Activated naive CD8-positive, alpha-beta T cell treated with anti-CD3 and anti-CD28 coated beads for 36 hours (primary cell): Measurements from ENCODE around the gene SYTL5. TPM values are rescaled to one million over a fixed set of nuclear protein-coding genes. Genes with fewer than 3 reads are reported as not detected.

Experiments used
- DNase-seq: peaks from one replicate; pipeline ENCODE4 v3.0.0; 2021
- H3K27ac Mint-ChIP-seq: one replicate; pipeline ENCODE4 v1.8.0; 2022; ENCODE audit warnings: mild to moderate bottlenecking, moderate library complexity, mixed read lengths
- H3K27me3 Mint-ChIP-seq: one replicate; pipeline ENCODE4 v1.8.0; 2022; ENCODE audit warnings: mild to moderate bottlenecking, mixed read lengths
- H3K36me3 Mint-ChIP-seq: one replicate; pipeline ENCODE4 v1.8.0; 2021; ENCODE audit warnings: mild to moderate bottlenecking, mixed read lengths
- H3K4me1 Mint-ChIP-seq: one replicate; pipeline ENCODE4 v1.8.0; 2021; ENCODE audit warnings: mixed read lengths
- H3K4me3 Mint-ChIP-seq: one replicate; pipeline ENCODE4 v1.8.0; 2022; ENCODE audit warnings: mild to moderate bottlenecking, moderate library complexity, mixed read lengths
- H3K9me3 Mint-ChIP-seq: one replicate; pipeline ENCODE4 v1.8.0; 2022; ENCODE audit warnings: mixed read lengths
- total RNA-seq, 2 experiments: library from RNA; stranded (reverse); gene quantifications; one replicate each; pipeline ENCODE4 v1.2.3, GENCODE V29; 2021

SYTL5 gene
- total RNA-seq, 2 experiments from 2014 or later: not detected

DNA sequence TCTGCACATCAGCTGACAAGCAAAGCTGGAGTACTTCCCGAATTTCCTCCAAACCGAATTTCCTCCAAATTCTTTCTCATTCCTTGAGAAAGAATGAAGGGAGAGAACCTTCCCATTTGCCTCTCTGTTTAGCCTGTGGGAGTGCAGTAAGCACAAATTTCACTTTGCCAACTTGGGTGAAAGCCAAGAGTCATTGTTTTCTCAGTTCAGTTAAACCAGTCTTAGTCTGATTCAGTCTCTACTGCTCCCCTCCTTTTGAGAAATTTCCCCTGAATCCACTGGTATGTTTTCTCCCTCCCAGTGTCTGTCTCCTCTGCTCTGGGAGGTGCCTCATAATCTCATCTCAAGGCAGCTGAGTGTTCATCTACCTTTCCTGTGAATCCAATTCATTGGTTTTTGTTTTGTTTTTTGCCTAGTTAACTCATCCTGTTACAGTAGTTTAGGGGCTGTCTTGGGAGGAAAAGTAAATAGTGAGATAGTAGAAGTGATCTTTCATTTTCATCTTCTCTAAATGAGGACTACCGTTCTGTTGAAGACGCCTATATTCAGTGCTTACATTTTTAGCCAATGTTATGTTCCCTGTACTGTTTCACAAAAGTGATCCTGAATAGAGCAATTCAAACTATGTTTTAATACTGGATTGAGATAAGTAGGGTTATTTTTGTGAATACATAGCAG is 49.0 kb downstream of the SYTL5 start:
- Mint-ChIP-seq H3K27ac (no peak overlapping the region), H3K36me3 (no peaks in the 10 kb centered on the region), H3K4me1 (no peaks in the 10 kb centered on the region), H3K4me3 (no peak overlapping the region), H3K9me3 (no peaks in the 10 kb centered on the region), H3K27me3 (no peaks in the 10 kb centered on the region)
- DNase-seq: no peak

DNA sequence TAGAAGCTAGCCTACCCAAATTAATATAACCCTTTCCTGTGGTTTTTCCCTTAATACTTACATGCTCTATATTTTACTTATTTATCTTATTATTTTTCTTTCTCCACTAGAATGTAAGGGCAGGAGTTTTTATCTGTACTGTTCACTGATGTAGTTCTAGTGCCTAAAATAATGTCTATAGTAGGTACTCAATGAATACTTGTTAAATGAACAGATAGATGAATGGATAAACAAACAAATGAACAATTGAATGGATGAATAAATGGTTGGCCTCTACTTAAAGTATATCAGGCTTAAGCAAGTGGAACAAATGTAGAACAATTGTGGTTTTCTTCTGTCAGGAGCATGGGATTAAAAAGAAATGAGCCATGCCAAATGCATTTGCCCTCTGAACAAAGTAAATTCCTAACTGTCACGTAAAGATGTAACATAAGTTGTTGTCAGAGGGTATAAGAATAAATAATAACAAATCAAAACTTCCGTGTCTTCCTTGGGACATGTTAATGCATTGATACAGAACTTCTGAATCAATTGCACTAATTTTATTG is 54.1 kb downstream of the SYTL5 start:
- DNase-seq: no peak
- Mint-ChIP-seq H3K27ac (no peak overlapping the region), H3K36me3 (no peaks in the 10 kb centered on the region), H3K9me3 (no peaks in the 10 kb centered on the region), H3K27me3 (peaks cover 5% of the 10 kb centered on the region), H3K4me3 (no peak overlapping the region), H3K4me1 (no peaks in the 10 kb centered on the region)

DNA sequence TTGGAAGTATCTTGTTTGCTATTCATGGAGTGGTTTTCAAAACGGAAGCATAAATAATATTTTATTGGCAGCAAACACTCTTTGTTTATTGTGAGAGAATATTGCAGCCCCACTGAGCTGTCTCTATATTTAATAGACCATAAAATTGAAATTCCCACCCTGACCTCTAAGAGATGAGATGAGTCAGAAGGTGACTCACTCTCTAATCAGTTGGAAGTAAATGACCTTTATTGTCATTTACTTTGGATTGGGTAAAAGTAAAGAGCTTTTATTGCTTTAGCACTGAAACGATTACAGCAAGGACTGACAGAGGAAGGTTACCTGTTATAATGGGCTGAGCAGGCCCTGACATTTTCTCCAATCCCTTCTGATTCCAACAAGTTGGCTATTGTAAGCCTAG is 55.0 kb downstream of the SYTL5 start:
- H3K4me1 Mint-ChIP-seq: no peaks in the 10 kb centered on the region
- no peak overlapping the region for H3K27ac Mint-ChIP-seq
- H3K9me3 Mint-ChIP-seq: no peaks in the 10 kb centered on the region
- H3K4me3 Mint-ChIP-seq: no peak overlapping the region
- H3K27me3 Mint-ChIP-seq: peaks cover 5% of the 10 kb centered on the region
- DNase-seq: no peak
- H3K36me3 Mint-ChIP-seq: no peaks in the 10 kb centered on the region

DNA sequence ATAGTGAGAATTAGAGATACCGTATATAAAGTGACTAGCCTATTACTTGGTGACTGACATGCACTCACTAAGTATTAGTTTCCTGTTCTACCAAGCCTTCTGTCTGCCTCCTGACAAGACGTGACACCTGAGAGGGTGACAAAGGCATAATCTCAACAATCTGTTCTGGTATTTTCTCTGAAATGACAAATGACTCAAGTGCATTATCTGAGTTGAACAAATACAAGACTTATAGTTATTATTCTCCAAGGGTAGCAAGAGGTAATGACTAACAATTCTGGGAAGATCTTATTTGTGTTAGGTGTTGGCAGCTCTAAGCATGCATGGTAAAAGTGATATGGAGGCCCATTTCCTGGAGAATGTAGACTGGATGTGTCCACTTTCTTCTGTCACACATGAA is 60.6 kb downstream of the SYTL5 start:
- DNase-seq: no peak

DNA sequence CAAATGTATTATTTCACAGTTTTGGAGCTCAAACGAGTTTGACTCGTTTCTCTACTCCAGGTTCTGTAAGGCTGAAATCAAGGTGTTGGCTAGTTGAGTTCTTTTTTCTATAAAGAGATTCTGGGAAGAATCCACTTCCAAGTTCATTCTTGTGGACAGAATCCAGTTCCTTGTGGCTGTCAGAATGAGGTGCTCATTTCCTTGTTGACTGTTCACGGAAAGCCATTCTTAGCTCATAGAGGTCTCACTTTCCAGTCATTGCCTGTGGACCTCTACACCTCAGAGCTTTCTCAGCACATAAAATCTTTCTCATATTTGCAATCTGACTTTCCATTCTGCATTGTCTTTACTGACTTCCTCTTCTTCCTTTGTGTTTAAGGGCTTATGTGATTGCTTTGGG is 62.9 kb downstream of the SYTL5 start:
- H3K36me3 Mint-ChIP-seq: no peaks in the 10 kb centered on the region
- H3K9me3 Mint-ChIP-seq: no peaks in the 10 kb centered on the region
- peaks cover 6% of the 10 kb centered on the region for H3K27me3 Mint-ChIP-seq
- H3K4me3 Mint-ChIP-seq: no peak overlapping the region
- H3K27ac Mint-ChIP-seq: no peak overlapping the region
- H3K4me1 Mint-ChIP-seq: no peaks in the 10 kb centered on the region
- no peak for DNase-seq

More for the DNA sequence above, 60.6 kb downstream of the SYTL5 start:
- no peaks in the 10 kb centered on the region for H3K36me3 Mint-ChIP-seq
- no peaks in the 10 kb centered on the region for H3K9me3 Mint-ChIP-seq
- no peaks in the 10 kb centered on the region for H3K4me1 Mint-ChIP-seq
- H3K4me3 Mint-ChIP-seq: no peak overlapping the region
- H3K27me3 Mint-ChIP-seq: peaks cover 10% of the 10 kb centered on the region
- H3K27ac Mint-ChIP-seq: no peak overlapping the region

DNA sequence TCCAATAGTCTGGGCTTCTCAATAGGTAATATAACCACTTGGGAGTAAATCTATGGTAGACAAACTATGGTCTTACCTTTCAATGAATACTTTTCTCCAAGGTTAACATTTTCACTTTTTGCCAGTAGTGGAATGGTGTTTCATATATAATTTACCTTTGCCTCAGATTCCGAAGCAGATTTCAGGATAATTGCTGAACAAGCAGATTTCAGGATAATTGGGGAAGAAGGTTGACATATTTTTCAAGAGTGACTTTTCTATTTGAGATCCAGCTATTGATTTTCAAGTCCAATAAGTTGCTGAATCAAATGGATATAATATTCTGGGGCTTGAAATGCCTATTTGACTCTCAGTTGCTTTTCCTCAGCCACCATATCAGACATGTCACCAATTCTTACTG is 63.6 kb downstream of the SYTL5 start:
- H3K36me3 Mint-ChIP-seq: no peaks in the 10 kb centered on the region
- H3K9me3 Mint-ChIP-seq: no peaks in the 10 kb centered on the region
- no peak overlapping the region for H3K27ac Mint-ChIP-seq
- H3K4me3 Mint-ChIP-seq: no peak overlapping the region
- no peak for DNase-seq
- H3K27me3 Mint-ChIP-seq: peaks cover 6% of the 10 kb centered on the region
- no peaks in the 10 kb centered on the region for H3K4me1 Mint-ChIP-seq

DNA sequence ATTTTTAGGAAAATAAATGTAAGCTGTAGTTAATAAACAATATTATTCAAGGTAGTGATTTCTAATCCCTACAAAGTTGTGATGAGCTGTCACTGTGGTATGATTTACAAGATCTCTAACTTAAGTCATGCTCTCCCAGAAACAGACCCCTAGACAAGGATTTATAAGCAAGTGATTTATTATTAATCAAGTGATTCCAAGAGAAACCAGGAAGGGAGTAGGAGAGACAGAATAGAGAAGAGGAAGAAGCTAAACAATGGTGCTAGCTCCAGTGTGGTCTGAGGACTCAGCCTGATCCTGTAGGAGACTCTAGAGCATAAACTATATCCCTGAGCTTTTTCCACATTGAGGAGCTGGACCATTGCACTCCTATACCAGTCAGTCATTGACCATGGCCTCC is 73.1 kb downstream of the SYTL5 start:
- no peak overlapping the region for H3K4me3 Mint-ChIP-seq
- DNase-seq: no peak
- H3K9me3 Mint-ChIP-seq: no peaks in the 10 kb centered on the region
- no peaks in the 10 kb centered on the region for H3K4me1 Mint-ChIP-seq
- no peaks in the 10 kb centered on the region for H3K36me3 Mint-ChIP-seq
- no peak overlapping the region for H3K27ac Mint-ChIP-seq
- H3K27me3 Mint-ChIP-seq: peaks cover 7% of the 10 kb centered on the region

DNA sequence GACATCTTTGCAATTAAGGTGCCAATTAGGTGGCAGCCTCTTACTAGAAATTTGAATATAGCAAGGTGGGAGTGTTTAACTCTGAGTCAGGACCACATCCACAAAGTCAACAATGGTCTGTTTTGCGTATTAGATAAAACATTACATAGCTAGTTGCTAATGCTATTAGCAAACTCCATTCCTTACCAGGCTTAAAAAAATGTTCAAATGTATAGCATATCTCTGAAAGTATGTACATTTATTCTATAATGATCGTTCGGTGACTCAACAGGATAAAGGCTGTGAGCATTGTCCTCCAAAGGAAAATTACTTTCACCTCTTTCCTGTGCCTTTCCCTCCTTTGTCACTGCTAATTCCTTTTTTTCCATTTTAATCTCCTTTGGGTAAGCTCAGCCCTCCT is 74.5 kb downstream of the SYTL5 start:
- DNase-seq: no peak
- Mint-ChIP-seq H3K4me1 (no peaks in the 10 kb centered on the region), H3K36me3 (no peaks in the 10 kb centered on the region), H3K4me3 (no peak overlapping the region), H3K27ac (no peak overlapping the region), H3K9me3 (no peaks in the 10 kb centered on the region), H3K27me3 (peaks cover 7% of the 10 kb centered on the region)

DNA sequence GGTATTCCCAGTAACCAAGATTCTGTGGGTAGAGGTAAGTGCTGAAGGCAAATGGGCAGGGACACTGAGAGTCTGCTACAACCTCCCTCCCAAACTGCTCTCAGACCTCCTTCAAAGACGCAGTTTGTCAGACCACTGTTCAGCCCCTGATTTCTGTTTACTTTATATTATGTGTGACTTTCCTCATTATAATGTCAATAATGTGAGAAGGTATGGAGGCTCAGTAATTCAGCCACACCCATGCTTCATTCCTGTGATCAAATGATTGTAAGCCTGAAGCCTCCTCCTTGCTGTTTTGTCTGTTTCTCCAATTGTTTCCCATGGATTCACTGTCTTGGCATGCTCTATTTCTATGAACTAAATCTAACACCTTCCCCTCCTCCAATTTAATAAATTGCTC is 75.6 kb downstream of the SYTL5 start:
- H3K9me3 Mint-ChIP-seq: no peaks in the 10 kb centered on the region

DNA sequence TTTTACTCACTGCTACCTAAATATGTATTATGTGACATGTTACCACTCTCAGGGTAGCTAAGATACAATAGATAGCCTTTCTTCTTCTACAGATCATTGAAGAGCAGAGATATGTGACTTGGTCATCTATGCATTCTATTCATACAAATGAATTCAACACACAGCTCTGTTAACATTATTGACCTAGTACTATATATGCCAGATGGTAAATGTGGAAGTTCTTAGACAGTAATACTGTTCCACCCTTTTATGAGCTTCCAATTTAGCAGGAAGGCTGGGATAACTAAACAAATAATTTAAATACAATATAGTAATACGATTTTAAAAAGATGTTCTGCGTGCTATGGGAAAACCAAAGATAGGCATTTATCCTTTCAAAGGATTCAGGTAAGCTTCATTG is 76.0 kb downstream of the SYTL5 start:
- peaks cover 7% of the 10 kb centered on the region for H3K27me3 Mint-ChIP-seq
- no peak for DNase-seq
- H3K4me3 Mint-ChIP-seq: no peak overlapping the region
- H3K9me3 Mint-ChIP-seq: no peaks in the 10 kb centered on the region
- H3K4me1 Mint-ChIP-seq: no peaks in the 10 kb centered on the region
- no peaks in the 10 kb centered on the region for H3K36me3 Mint-ChIP-seq
- H3K27ac Mint-ChIP-seq: no peak overlapping the region

More for the DNA sequence above, 75.6 kb downstream of the SYTL5 start:
- H3K27ac Mint-ChIP-seq: no peak overlapping the region
- H3K4me3 Mint-ChIP-seq: no peak overlapping the region
- H3K36me3 Mint-ChIP-seq: no peaks in the 10 kb centered on the region
- no peaks in the 10 kb centered on the region for H3K4me1 Mint-ChIP-seq
- H3K27me3 Mint-ChIP-seq: peaks cover 7% of the 10 kb centered on the region
- DNase-seq: no peak

DNA sequence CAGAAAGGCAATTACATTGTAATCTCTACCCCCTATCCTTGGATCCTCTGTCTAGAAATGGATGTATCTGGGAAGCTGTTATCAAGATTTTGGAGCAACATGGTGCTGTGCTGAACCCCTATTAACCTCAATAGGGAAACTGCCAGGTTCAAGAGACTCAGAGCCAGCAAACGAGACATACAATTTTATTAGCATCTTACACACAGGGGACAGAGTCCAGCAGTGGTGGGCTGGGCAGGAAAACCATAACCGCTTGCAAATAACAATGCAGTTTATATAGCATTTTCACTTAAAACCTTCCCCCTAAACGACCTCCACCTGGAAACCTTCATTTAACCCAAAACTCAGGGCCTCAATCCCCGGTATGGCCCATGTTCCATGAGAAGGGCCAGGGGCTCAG is 79.5 kb downstream of the SYTL5 start:
- no peak for DNase-seq
- no peaks in the 10 kb centered on the region for H3K36me3 Mint-ChIP-seq
- peaks cover 14% of the 10 kb centered on the region for H3K27me3 Mint-ChIP-seq

DNA sequence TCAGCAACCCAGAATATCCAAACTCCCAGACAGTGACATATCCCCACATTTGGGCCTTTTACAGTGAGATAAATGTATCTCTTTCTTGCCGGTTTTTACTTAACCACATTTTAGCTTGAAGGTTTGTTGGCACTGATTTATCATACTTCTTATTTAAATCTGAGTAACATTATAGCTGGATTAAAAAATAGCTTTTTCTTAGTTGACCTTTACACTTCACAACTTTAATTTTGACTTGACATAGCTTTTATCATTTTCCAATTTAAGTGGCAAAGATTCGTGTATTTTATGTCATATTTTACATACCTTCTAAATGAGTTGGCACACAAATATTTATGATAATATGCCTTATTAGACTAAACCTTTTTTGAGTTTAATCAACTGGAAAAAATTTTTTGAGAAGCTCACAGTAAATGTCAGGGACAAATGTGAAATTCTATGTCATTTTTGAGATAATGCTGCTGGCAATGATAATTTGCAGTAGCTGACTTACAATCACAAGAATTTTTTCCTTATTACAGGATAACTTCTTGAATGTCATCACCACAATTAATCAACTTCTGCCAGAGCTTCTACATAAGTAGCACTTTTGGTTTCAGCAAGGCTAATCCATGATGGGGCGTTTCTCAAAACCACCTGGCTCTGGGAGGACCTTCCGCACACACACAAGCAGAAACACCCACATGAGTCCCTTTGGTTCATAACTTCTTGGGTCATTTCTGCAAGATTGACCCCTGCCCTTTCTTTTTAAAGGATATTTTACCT is 80.3 kb downstream of the SYTL5 start:
- Mint-ChIP-seq H3K36me3 (no peaks in the 10 kb centered on the region), H3K9me3 (no peaks in the 10 kb centered on the region), H3K4me3 (no peak overlapping the region), H3K4me1 (no peaks in the 10 kb centered on the region), H3K27me3 (peaks cover 16% of the 10 kb centered on the region), H3K27ac (no peak overlapping the region)
- no peak for DNase-seq

More for the DNA sequence above, 79.5 kb downstream of the SYTL5 start:
- no peaks in the 10 kb centered on the region for H3K9me3 Mint-ChIP-seq
- H3K27ac Mint-ChIP-seq: no peak overlapping the region
- H3K4me1 Mint-ChIP-seq: no peaks in the 10 kb centered on the region
- H3K4me3 Mint-ChIP-seq: no peak overlapping the region

DNA sequence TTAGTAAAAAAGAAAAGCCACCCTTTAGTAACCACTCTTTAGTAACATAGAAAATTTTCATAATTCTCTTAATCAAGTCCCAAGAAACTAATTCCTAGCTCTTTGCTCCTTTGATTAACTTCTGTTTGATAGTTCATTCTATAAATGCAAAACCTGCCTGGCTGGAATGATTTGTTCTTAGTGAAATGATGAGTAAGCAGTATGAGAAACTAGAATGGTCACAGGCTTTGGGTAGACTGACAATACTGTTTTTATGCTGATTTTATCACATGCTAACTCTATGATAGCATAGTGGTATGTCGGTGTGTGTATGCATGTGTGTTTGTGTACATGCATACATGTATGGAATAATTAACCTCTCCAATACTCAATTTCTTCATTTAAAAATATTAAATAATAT is 81.2 kb downstream of the SYTL5 start:
- Mint-ChIP-seq H3K27me3 (peaks cover 11% of the 10 kb centered on the region), H3K36me3 (no peaks in the 10 kb centered on the region), H3K4me1 (no peaks in the 10 kb centered on the region), H3K9me3 (no peaks in the 10 kb centered on the region), H3K4me3 (no peak overlapping the region), H3K27ac (no peak overlapping the region)
- DNase-seq: no peak

DNA sequence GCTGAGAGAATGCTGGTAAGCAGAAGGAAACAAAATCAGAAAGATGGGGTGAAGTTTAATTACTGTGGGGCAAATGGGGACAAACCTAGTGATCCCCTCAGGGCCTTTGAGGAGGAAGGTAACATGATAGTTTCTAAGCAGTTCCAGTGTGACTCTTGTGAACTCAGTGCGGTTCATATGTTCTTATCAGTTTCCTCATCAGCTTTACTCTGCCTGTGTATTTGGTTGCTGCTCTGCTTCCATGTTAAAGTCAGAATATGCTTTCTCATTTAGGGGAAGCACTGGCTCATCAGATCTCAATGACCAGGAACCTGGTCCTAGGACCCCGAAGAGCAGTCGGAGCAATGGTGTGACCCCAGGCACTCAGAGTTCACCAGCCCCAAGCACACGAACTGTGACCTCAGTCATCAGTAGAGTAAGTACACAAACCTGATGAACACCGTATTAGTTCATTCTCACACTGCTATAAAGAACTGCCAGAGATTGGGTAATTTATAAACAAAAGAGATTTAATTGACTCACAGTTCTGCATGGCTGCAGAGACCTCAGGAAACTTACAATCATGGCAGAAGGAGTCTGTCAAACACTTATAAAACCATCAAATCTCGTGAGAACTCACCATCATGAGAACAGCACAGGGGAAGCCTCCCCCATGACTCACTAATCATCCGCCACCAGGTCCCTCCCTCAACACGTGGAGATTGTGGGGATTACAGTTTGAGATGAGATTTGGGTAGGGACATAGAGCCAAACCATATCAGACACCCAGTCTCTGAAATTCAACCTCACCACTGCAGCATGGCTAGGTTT is 83.0 kb downstream of the SYTL5 start:
- no peak for DNase-seq
- Mint-ChIP-seq H3K36me3 (no peaks in the 10 kb centered on the region), H3K27me3 (peaks cover 9% of the 10 kb centered on the region), H3K27ac (no peak overlapping the region), H3K4me1 (no peaks in the 10 kb centered on the region), H3K9me3 (no peaks in the 10 kb centered on the region), H3K4me3 (no peak overlapping the region)

DNA sequence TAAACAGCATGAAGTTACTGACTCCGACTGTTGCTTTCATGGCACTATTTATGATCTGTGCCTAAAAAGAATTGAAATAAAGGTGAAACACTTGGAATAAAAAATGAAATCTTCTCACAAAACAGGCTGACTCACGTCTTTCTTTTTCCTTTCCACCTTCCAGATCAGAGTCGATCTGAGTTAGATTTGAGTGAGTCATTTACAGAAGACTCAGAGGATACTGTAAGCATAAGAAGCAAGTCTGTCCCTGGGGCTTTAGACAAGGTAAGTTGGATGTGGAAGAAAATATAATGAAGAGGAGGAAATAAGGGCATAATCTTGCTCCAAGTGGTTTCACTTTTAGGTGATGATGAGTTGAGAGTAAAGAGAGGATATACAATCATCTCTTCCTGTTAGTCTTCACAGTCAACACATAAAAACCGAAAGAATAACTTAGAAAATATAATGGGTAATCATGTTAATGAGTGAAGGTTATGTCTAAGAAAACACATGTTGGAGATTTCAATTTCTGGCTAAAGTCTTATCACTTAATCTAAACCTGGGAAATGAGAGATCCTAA is 89.7 kb downstream of the SYTL5 start:
- no peaks in the 10 kb centered on the region for H3K27me3 Mint-ChIP-seq
- peaks cover 3% of the 10 kb centered on the region for H3K9me3 Mint-ChIP-seq

More for the DNA sequence above, 89.7 kb downstream of the SYTL5 start:
- H3K27ac Mint-ChIP-seq: no peak overlapping the region
- H3K4me3 Mint-ChIP-seq: no peak overlapping the region
- DNase-seq: no peak
- H3K36me3 Mint-ChIP-seq: no peaks in the 10 kb centered on the region
- H3K4me1 Mint-ChIP-seq: no peaks in the 10 kb centered on the region
